ENCODE measurements around the gene RASGRP3.

RASGRP3 gene

DNA sequence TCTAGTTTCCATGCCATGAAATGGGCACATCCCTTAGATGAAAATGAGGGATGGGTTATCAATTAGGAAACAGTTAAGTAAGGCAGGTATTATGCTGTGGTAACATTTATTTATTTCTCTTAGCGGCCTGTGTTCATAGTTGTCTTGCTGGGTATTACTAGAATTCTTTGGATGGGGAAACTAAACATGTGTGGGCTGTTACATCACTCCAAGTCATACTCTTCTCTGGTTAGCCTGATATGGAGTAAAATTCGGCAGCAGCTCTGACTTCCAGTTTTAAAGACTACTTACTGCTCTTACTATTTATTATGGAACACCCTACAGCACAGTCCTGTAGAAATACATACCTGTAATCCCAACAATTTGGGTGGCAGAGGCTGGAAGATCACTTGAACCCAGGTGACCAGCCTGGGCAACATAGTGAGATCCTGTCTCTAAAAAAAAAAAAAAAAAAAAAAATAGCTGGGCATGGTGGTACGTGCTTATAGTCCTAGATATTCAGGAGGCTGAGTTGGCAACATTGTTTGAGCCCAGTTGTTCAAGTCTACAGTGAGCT lies 33.1 kb upstream of the RASGRP3 start:
- no peak for TF ChIP-seq GATA3 (IDR thresholded peaks at IDR 0.05; ENCODE audit: low read depth, low read length)
- no peak for TF ChIP-seq GATA2 (IDR thresholded peaks at IDR 0.05; ENCODE audit: low read depth, low read length)

- TF ChIP-seq GATA2 (IDR thresholded peaks at IDR 0.05; ENCODE audit: low read depth, low read length) (no peak), GATA3 (IDR thresholded peaks at IDR 0.05; ENCODE audit: low read depth, low read length) (no peak)
Observed at GRCh38 chr2:33444967-33445366, 31.5 kb upstream of the RASGRP3 start.

GRCh38 chr2:33448220-33448899 lies 28.1 kb upstream of the RASGRP3 start:
- TF ChIP-seq GATA2 (IDR thresholded peaks at IDR 0.05; ENCODE audit: low read depth, low read length) (no peak), GATA3 (IDR thresholded peaks at IDR 0.05; ENCODE audit: low read depth, low read length) (peak; percentile 44; the same call in 1 of the 2 replicates)

DNA sequence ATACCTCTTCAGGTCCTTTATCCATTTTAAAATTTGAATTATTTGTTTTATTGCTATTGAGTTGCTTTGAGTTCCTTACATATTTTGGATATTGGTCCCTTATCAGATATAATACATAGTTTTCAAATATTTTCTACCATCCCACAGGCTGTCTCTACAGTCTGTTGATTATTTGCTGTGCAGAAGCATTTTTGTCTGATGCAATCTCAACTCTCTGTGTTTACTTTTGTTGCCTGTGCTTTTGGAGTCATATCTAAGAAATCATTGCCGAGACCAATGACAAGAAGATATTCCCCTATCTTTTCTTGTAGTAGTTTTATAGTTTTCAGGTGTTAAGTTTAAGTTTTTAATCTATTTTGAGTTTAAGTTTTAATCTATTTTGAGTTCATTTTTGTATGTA lies 25.2 kb upstream of the RASGRP3 start:
- TF ChIP-seq GATA3 (IDR thresholded peaks at IDR 0.05; ENCODE audit: low read depth, low read length) (no peak), GATA2 (IDR thresholded peaks at IDR 0.05; ENCODE audit: low read depth, low read length) (no peak)

DNA sequence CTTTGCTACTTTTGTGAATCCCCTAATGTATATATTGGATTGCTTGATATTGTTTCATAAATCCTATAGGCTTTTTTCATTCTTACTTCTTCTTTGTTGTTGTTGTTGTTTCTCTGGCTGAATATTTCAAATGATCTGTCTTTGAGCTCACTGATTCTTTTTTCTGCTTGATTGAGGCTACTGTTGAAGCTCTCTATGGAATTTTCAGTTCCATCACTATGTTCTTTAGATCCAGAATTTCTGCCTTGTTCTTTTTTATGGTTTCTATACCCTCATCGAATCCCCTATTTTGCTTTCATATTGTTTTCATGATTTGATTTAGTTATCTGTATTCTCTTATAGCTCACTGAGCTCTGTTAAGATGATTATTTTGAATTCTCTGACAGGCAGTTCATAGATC lies 24.6 kb upstream of the RASGRP3 start:
- no peak for TF ChIP-seq GATA2 (IDR thresholded peaks at IDR 0.05; ENCODE audit: low read depth, low read length)
- no peak for TF ChIP-seq GATA3 (IDR thresholded peaks at IDR 0.05; ENCODE audit: low read depth, low read length)

GRCh38 chr2:33452545-33452944 lies 23.9 kb upstream of the RASGRP3 start:
- TF ChIP-seq GATA2 (IDR thresholded peaks at IDR 0.05; ENCODE audit: low read depth, low read length), result no peak
- no peak for TF ChIP-seq GATA3 (IDR thresholded peaks at IDR 0.05; ENCODE audit: low read depth, low read length)

GRCh38 chr2:33453905-33454479 lies 22.5 kb upstream of the RASGRP3 start:
- TF ChIP-seq GATA2 (IDR thresholded peaks at IDR 0.05; ENCODE audit: low read depth, low read length) (no peak), GATA3 (IDR thresholded peaks at IDR 0.05; ENCODE audit: low read depth, low read length) (no peak)

GRCh38 chr2:33457556-33458247 lies 18.7 kb upstream of the RASGRP3 start:
- TF ChIP-seq GATA2 (IDR thresholded peaks at IDR 0.05; ENCODE audit: low read depth, low read length) (no peak), GATA3 (IDR thresholded peaks at IDR 0.05; ENCODE audit: low read depth, low read length) (no peak)

- no peak for TF ChIP-seq GATA3 (IDR thresholded peaks at IDR 0.05; ENCODE audit: low read depth, low read length)
- no peak for TF ChIP-seq GATA2 (IDR thresholded peaks at IDR 0.05; ENCODE audit: low read depth, low read length)
Observed at GRCh38 chr2:33458248-33458819, 18.1 kb upstream of the RASGRP3 start.

DNA sequence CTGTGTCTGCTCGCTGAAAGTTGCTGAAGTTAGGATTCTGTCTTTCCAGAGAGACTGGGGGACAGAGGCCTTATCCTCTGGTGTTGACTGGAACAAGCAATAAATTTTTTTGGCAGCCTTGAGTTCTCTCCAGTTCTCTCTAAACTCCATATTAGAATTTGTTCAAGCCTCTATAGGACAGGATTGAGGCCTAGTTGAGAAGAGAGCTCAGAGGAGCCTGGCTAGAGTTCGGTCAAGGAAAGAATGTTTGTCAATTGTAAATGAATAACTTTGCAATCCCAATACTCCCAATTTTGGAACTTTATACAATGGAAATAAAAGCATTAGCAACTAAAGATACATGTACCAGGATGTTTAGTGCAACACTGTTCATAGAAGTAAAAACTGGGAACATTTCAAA lies 16.7 kb upstream of the RASGRP3 start:
- TF ChIP-seq GATA2 (IDR thresholded peaks at IDR 0.05; ENCODE audit: low read depth, low read length) (no peak), GATA3 (IDR thresholded peaks at IDR 0.05; ENCODE audit: low read depth, low read length) (no peak)

DNA sequence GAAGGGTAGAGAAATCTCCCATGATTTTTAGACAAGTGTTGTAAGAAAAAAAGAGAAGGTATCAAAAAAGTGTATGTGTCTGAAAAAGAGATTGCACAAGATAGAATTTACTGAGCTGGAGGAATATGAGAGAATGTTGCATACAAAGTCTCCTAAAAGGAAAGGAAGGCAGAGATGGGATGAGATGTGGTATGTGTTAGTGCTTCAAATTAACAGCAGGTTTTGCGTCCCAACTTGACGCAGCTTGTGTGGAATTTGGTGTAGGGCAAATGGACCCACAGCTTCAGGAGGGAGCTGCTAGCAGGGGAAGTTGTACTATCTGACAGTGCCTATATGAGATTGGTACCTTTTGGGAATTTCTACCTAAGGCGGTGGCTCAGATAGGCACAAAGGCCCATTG lies 9.0 kb upstream of the RASGRP3 start:
- TF ChIP-seq GATA3 (IDR thresholded peaks at IDR 0.05; ENCODE audit: low read depth, low read length), result no peak
- no peak for TF ChIP-seq GATA2 (IDR thresholded peaks at IDR 0.05; ENCODE audit: low read depth, low read length)

GRCh38 chr2:33469238-33469637 lies 7.2 kb upstream of the RASGRP3 start:
- no peak for TF ChIP-seq GATA2 (IDR thresholded peaks at IDR 0.05; ENCODE audit: low read depth, low read length)
- TF ChIP-seq GATA3 (IDR thresholded peaks at IDR 0.05; ENCODE audit: low read depth, low read length), result no peak

DNA sequence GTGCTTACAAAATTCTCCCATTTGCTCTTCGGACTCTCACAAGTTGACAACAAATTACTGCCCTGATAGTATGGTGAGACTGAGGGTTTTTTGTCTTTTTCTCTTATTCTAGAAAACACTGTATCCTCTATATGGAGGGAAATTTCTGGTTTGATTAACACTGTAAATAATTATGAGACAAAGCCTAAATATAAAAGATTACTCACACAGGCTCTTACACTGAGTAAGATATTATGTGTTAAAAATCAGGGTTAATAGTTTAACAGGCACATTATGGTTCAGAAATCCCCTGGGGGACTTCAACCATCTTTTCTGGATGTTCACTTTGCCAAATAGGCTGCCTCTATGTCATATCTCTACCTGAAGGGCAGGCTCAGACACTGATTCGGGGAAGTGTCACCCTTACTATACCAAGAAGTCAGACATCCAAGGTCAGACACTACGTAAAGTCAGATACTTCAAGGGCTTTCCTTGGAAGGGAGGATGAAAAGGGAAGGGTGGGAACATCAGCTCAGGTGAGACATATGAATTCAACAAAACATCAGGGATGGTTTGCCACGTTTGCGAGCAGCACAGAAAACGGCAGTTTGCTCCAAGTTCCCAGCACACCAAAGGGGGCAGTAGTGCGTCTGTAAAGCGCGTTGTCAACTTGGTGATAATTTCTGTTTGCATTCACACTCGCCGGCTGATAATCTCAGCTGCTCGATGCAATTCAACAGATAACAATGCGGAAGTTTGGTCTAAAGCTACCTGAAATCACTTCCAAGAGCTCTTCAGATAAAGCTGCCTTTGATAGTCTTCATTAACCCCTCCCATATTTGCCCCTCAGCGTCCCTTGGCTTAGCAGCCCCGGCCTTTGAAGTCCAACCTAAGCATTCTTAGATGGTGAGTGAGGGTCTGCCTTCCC lies 972 bp upstream of the RASGRP3 start:
- TF ChIP-seq GATA3 (IDR thresholded peaks at IDR 0.05; ENCODE audit: low read depth, low read length) (no peak), GATA2 (IDR thresholded peaks at IDR 0.05; ENCODE audit: low read depth, low read length) (no peak)

Measured in SH-SY5Y (cell line).